PFSK-1 (cell line): ENCODE results near the gene PIK3CB.

Source experiments
- FOXP2 ChIP-seq: optimal IDR thresholded peaks from 2 replicates; pipeline ENCODE3; 2011; ENCODE audit warnings: borderline replicate concordance, control low read depth, inconsistent platforms; ENCODE audit not compliant: insufficient read depth; ENCODE audit errors: extremely low read length, extremely low read depth
- POLR2AphosphoS5 ChIP-seq: IDR thresholded peaks from 2 replicates; pipeline ENCODE4 v1.6.1; 2012; ENCODE audit warnings: low read depth, mild to moderate bottlenecking, control low read depth, low read length, moderate library complexity
- SIN3A ChIP-seq: IDR thresholded peaks from 2 replicates; pipeline ENCODE4 v1.6.1; 2012; ENCODE audit warnings: mild to moderate bottlenecking, low read length, moderate library complexity, borderline replicate concordance; ENCODE audit not compliant: insufficient read depth
- TAF1 ChIP-seq: IDR thresholded peaks from 2 replicates; pipeline ENCODE4 v1.6.1; 2012; ENCODE audit warnings: low read length, control low read depth, borderline replicate concordance; ENCODE audit not compliant: insufficient read depth
- TF ChIP-seq, protein P1 (sequence below), 2 experiments: IDR thresholded peaks; 2 replicates each; pipeline versions ENCODE4 v1.6.1 to v1.8.0; 2011 to 2012; ENCODE audit warnings: low read depth in 2 of 2, low read length in 2 of 2, control low read depth in 1 of 2, inconsistent platforms in 1 of 2, mild to moderate bottlenecking in 1 of 2, moderate library complexity in 1 of 2; ENCODE audit not compliant: insufficient read depth in 1 of 2

Gene PIK3CB

DNA sequence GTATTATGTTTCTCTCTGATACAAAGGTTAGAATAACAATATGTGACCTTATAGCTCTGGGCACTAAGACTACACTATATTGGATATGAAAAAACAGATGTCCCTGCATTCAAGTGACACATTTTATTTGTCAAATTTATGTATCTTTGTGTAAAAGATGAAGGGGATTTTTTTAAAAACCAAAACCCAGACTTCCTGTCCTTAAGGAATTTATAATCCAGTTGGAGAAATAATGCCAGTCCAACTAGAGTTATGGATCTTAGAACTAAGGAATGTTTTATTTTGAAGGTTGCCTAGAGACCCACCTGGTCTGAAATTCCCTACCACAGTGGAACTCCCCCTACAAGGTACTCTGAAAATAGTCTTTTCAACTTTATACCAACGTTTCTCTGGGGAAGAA is 33.3 kb upstream of the PIK3CB start:
- no peak for TF ChIP-seq POLR2AphosphoS5
- TF ChIP-seq, protein P1, sequence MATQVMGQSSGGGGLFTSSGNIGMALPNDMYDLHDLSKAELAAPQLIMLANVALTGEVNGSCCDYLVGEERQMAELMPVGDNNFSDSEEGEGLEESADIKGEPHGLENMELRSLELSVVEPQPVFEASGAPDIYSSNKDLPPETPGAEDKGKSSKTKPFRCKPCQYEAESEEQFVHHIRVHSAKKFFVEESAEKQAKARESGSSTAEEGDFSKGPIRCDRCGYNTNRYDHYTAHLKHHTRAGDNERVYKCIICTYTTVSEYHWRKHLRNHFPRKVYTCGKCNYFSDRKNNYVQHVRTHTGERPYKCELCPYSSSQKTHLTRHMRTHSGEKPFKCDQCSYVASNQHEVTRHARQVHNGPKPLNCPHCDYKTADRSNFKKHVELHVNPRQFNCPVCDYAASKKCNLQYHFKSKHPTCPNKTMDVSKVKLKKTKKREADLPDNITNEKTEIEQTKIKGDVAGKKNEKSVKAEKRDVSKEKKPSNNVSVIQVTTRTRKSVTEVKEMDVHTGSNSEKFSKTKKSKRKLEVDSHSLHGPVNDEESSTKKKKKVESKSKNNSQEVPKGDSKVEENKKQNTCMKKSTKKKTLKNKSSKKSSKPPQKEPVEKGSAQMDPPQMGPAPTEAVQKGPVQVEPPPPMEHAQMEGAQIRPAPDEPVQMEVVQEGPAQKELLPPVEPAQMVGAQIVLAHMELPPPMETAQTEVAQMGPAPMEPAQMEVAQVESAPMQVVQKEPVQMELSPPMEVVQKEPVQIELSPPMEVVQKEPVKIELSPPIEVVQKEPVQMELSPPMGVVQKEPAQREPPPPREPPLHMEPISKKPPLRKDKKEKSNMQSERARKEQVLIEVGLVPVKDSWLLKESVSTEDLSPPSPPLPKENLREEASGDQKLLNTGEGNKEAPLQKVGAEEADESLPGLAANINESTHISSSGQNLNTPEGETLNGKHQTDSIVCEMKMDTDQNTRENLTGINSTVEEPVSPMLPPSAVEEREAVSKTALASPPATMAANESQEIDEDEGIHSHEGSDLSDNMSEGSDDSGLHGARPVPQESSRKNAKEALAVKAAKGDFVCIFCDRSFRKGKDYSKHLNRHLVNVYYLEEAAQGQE (IDR thresholded peaks at IDR 0.05; ENCODE audit: insufficient read depth in 1 of 2, low read depth in 2 of 2, low read length in 2 of 2): no peak
- TF ChIP-seq TAF1: no peak
- TF ChIP-seq SIN3A: no peak
- no peak for TF ChIP-seq FOXP2

DNA sequence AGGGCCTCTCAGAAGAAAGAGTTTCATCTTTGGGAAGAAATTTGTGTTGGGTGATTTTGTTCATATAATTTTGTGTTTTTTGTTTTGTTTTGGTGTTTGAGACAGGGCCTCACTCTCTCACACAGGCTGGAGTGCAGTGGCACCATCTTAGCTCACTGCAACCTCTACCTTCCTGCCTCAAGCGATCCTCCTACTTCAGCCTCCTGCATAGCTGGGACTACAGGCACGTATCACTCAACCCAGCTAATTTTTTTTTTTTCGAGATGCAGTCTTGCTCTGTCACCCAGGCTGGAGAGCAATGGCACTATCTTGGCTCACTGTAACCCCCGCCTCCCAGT is 29.0 kb upstream of the PIK3CB start:
- TF ChIP-seq POLR2AphosphoS5 (no peak), TAF1 (no peak), FOXP2 (no peak), SIN3A (no peak)
- TF ChIP-seq, protein P1 (IDR thresholded peaks at IDR 0.05; ENCODE audit: insufficient read depth in 1 of 2, low read depth in 2 of 2, low read length in 2 of 2): no peak

DNA sequence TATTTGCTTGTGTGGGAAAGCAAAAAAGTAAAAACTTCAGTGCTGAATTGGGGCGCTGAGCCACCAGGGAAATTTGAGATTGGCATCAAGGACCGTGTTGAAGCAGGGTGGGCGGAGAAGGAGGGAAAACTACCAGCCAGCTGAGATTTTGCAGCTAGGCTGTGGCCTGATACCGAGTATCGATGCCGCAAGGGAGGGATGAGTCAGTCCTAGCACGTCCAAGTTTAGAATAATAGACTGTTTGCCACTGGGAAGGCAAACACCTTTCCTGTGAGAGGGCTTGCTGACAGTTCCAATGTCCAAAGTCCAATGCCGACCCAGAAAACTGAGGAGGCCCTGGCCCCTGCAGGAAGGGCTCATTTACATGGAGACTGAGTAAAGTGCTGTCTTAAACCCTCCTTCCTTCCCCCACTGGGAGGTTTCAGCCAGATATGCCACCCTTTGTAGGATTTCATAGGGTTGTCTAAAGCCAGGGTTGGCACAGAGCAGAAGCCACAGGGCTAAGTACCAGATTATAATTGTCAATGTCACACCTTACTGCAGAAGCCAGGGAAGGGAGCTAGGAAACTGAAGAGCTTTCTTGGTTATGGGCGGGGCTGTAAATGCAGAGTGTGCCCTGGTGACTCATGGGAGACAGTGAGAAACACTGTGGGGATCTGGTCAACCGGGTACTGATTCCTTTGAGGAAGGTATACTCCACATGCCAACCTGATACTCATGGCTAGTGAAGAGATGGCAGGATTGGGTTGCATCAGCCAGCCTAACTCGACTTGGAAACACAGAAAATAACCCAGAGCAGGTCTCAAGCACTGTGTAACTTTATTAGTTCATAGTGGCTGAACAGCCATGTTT is 28.4 kb upstream of the PIK3CB start:
- TF ChIP-seq TAF1 (no peak), SIN3A (no peak), POLR2AphosphoS5 (no peak), FOXP2 (no peak)
- TF ChIP-seq, protein P1 (IDR thresholded peaks at IDR 0.05; ENCODE audit: insufficient read depth in 1 of 2, low read depth in 2 of 2, low read length in 2 of 2): no peak

DNA sequence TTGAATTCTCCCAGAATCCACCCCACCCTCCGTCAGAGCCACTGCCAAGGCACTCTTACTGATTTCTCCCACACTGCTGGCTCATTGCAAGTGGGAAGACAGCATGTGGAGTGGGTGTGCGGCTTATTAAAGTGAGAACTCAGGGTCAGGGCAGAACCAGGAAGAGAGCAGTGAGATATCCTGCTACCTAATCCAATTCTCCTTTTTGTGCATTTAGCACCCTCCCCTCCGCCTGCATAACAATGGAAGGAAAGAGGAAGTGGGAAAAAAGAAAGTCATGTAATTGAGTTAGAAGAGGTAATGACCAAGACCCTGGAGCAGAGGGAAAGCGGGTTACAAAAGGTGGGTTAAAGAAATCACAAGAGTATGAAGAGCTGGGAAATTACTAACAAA is 27.8 kb upstream of the PIK3CB start:
- TF ChIP-seq SIN3A (no peak), FOXP2 (no peak), TAF1 (no peak)
- TF ChIP-seq, protein P1 (IDR thresholded peaks at IDR 0.05; ENCODE audit: insufficient read depth in 1 of 2, low read depth in 2 of 2, low read length in 2 of 2): no peak
